Mammary epithelial cell (primary cell): ENCODE results near the gene PVR.

Experiments used
- CTCF ChIP-seq, 2 donors: IDR thresholded peaks in 1 of 2; conservative IDR thresholded peaks in 1 of 2; 2 replicates each; pipeline ENCODE4 v1.5.1; 2011 to 2012; ENCODE audit warnings: inconsistent platforms in 2 of 2, low read length in 2 of 2, mild to moderate bottlenecking in 2 of 2, control low read depth in 1 of 2, low read depth in 1 of 2; ENCODE audit not compliant: insufficient read depth in 1 of 2; ENCODE audit errors: extremely low read depth in 1 of 2
- EZH2 ChIP-seq: IDR thresholded peaks from 2 replicates; pipeline ENCODE4 v1.6.1; 2012; ENCODE audit warnings: low read length, inconsistent platforms, borderline replicate concordance

- no peak for TF ChIP-seq CTCF (conservative IDR thresholded peaks at IDR 0.05 in 1 of 2, IDR thresholded peaks at IDR 0.05 in 1 of 2; ENCODE audit: extremely low read depth in 1 of 2, insufficient read depth in 1 of 2, low read depth in 1 of 2, low read length in 2 of 2)
- no peak for TF ChIP-seq EZH2
Observed at GRCh38 chr19:44705502-44706010, 61.8 kb downstream of the PVR start.
